ENCODE measurements around the gene NR2C1.
A peak's percentile ranks its signal among the peaks of the same experiment; 100 is the strongest.
"Not testable (repeated sequence)": the region's sequence is repeated elsewhere in the genome, so short reads cannot be mapped to it uniquely, and the experiment has no call there.

NR2C1 gene

DNA sequence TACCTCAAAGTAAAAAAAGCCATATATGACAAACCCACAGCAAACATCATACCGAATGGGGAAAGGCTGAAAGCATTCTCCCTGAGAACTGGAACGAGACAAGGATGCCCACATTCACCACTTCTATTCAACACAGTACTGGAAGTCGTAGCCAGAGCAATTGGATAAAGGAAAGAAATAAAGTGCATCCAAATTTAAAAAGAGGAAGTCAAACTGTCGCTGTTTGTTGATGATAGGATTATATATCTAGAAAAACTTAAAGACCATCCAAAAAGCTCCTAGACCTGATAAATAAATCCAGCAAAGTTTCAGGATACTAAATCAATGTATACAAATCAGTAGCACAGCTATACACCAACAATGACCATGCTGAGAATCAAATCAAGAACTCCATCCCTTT, 75.1 kb downstream of the NR2C1 start:
- DNase-seq = no peak

DNA sequence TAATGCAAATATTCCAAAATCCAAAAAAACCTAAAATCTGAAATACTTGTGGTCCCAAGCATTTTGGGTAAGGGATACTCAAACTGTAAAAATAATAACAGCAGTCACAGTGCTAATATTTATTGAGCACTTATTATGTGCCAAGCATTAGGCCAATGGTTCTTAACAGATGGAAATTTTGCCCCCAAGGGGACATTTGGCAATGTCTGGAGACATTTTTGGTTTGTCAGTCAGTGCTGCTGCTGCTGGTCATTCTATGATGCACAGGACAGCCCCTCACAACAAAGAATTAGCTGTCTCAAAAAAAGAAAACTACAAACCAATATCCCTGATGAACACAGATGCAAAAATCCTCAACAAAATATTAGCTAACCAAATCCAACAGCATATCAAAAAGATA, 75.7 kb downstream of the NR2C1 start:
- no peak for DNase-seq

- DNase-seq = no peak
Observed at GRCh38 chr12:94997061-94997460, 76.4 kb downstream of the NR2C1 start.

DNA sequence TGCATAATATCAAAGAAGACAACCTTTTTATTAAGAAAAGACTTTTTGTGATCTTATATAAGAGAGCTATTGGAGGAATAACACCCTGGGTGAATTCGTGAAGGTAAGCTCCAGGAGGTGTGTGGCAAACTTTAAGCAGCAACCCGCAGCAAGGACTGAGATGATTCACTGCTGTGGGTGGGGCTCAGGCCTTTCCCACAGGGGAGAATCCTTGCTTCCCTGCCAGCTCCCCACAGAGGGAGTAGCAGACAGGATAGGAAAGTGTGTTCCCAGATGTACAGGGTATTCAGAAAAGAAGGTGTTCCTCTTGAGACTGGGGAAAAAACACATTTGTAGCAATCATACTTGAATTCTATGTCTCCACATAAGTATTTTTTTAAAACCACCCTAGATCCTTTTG, 79.1 kb downstream of the NR2C1 start:
- no peak for DNase-seq

DNA sequence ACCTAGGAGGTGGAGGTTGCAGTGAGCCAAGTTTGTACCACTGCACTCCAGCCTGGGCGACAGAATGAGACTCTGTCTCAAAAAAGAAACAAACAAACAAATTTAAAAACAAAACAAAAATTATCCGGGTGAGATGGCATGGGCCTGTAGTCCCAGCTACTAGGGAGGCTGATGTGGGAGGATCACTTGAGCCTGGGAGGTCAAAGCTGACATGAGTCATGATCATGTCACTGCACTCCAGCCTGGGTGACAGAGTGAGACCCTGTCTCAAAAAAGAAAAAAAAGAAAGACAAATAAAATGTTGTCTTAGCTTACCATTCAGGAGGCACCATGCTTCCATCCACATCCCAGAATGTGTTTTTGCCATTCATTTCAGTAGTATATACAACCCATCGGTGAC, 79.6 kb downstream of the NR2C1 start:
- not testable (repeated sequence) for DNase-seq

GRCh38 chr12:94990222-94990621, 83.2 kb downstream of the NR2C1 start:
- no peak for DNase-seq

GRCh38 chr12:94988471-94988870, 84.9 kb downstream of the NR2C1 start:
- DNase-seq = no peak

DNA sequence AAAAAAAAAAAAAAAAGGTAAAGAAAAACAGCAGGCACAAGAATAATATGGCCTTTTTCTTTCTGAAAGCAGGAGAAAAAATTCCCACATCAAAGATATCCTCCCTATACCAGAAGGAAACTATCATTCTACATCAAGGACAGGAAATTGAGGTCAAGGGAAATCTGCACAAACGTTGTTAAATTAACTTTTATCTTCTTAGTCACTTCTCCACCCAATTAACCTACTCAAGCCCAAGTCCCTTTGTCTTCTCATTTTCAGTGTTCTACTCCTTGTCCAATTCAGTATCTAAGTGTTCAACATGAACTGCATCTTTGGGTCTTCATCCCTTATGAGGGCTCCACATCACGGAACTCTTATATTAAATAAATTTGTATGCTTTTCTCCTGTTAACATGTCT, 85.6 kb downstream of the NR2C1 start:
- no peak for DNase-seq

DNA sequence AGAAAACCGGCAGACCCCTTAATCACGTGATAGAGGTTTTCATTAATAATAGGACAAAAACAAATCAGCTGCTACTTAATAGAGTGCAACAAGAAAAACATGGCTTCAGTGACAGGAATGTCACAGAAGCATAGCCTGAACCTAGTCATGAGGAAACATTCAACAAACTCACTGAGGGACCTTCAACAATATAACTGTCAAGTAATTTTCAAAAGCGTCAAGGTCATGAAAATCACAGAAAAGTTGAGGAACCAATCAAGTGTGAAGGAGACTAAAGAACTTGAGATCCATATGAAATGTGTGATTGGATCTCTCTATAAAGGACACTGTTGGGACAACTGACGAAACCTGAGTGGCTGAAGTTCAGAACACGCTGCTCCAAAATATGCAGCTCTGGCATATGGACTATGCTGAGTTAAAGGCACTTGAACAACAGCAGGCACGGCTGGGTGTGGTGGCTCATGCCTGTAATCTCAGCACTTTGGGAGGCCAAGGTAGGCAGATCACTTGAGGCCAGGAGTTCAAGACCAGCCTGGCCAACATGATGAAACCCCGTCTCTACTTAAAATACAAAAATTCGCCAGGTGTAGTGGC, 86.2 kb downstream of the NR2C1 start:
- no peak for DNase-seq

- not testable (repeated sequence) for DNase-seq
Observed at GRCh38 chr12:94985099-94985498, 88.3 kb downstream of the NR2C1 start.

- no peak for DNase-seq
Observed at GRCh38 chr12:94983321-94983720, 90.1 kb downstream of the NR2C1 start.

DNA sequence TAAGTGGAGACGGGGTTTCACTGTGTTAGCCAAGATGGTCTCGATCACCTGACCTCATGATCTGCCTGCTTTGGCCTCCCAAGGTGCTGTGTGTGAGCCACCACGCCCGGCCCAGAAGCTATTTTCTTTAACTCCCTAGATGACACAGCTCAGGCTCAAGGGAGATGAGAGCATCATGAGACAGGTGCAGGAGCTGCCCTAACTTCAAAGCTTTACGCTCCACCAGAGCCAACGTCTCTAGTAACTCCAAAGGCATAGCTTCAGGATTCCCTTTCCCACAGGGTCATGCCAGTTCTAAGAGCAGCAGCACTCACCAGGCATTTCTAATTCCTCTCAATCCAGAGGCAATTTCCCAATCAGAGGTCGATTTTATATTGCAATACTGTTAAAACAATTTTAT, 91.0 kb downstream of the NR2C1 start:
- no peak for DNase-seq

DNA sequence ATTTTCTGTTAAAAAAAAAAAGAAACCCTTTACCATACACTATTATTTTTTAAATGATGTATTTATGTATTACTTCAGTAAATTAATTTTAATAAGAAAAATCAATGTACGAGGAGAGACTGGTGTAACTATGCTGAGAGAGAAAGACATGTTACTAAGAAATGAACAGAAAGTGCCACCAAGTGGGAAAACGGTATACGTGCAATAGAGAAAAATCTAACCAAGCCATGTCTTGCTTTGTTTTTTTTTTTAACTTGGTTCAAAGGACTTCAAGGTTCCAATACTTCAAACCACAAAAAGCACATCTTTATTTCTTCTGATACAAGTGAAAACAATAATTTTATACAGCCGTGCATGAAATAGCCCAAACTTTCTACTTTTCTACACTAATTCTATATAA, 92.8 kb downstream of the NR2C1 start:
- DNase-seq = peak in 1 of 2 experiments; percentile 15

GRCh38 chr12:94979941-94980340, 93.5 kb downstream of the NR2C1 start:
- no peak for DNase-seq

DNA sequence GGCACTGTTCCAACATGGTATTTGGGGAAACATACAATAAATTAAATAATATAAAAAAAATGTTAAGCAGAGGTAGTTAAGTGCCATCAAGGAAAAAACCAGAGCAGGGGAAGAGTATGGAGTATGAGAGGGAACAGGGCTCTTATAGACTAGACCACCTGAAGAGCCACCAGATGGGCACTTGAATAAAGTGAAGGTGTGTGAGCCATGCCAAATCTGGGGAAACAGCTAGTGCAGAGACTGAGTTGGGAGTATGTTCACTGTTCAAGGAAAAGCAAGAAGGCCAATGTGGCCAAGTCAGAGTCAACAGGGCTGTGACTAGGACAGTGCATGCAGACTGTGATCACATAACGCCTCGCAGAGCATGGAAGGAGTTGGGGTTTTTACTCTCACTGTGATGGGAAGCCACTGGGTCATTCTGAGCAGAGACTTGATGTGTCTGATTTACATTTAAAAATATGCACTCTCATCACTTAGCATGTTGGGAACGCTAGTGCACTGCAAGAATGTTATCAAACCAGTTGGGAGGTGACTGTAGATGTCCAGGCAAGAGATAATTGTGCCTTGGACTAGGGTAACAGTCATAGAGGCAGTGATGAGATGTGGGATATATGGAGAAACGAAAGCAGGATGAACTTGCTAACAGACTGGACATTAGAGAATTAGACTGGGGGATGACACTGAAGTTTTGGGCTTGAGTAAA, 95.5 kb downstream of the NR2C1 start:
- DNase-seq = peak in 1 of 2 experiments; percentile 8

GRCh38 chr12:94973221-94973620, 100.2 kb downstream of the NR2C1 start:
- no peak for DNase-seq

DNA sequence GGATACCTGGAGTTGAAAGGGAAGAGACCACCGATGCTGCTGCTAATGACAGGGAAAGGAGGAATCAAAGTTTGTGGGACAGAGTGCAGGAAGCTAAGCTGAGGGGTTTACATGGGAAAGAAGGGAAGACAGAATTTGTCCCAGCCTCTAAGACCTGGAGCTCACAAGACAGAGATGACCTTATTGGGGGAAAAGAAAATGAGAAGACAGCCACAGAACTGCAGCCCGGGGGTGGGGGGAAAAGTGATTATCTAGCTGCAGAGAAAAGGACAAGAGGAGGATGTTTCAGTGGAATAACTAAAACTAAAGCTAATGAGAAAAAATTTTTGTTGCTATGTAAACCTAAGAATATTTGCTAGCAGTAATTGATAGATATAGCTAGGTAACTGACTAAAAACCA, 100.6 kb downstream of the NR2C1 start:
- no peak for DNase-seq

- no peak for DNase-seq
Observed at GRCh38 chr12:94971923-94972322, 101.5 kb downstream of the NR2C1 start.

DNA sequence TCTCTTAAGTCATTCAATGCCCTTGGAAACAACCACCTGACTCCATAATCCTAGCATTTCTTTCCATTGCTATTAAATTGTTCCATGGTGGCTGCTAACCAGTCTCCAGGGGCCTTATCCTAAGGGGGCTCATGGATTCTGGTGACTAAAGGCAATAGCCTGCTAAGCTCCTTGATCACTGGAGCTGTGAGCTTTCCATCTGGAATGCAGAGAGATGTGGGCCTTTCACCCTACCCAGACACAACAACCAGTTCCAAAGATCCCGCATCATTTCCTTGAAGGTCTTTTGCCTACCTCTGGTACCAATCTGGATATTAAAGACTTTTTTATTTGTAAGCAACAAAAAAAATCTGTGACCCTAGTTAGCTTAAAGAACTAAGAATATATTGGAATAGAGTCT, 102.9 kb downstream of the NR2C1 start:
- DNase-seq = no peak
